Fibroblast of skin of right quadriceps (primary cell): Measurements from ENCODE around the gene SERINC5.
"Not testable (repeated sequence)": the region's sequence is repeated elsewhere in the genome, so short reads cannot be mapped to it uniquely, and the experiment has no call there.

Experiments
- DNase-seq: peaks from one replicate; pipeline ENCODE4 v3.0.0-alpha.2; 2013

The SERINC5 gene

GRCh38 chr5:80255811-80256712 lies at the start of gene SERINC5:
SERINC5 (minus strand) TSS chr5:80256048; CDS start chr5:80255922, 126 bp downstream.
- DNase-seq: peak; percentile 80

GRCh38 chr5:80302636-80303035 lies 46.8 kb upstream of the SERINC5 start:
- DNase-seq: no peak

- DNase-seq: not testable (repeated sequence)
Measured at GRCh38 chr5:80301342-80301741, 45.5 kb upstream of the SERINC5 start.

- DNase-seq: not testable (repeated sequence)
Measured at GRCh38 chr5:80300796-80301195, 44.9 kb upstream of the SERINC5 start.

GRCh38 chr5:80300125-80300524 lies 44.3 kb upstream of the SERINC5 start:
- no peak for DNase-seq

GRCh38 chr5:80299601-80300000 lies 43.8 kb upstream of the SERINC5 start:
- no peak for DNase-seq

- DNase-seq: no peak
Measured at GRCh38 chr5:80296121-80296520, 40.3 kb upstream of the SERINC5 start.

GRCh38 chr5:80291761-80292160 lies 35.9 kb upstream of the SERINC5 start:
- no peak for DNase-seq

- no peak for DNase-seq
Measured at GRCh38 chr5:80289320-80289719, 33.5 kb upstream of the SERINC5 start.

GRCh38 chr5:80288177-80288576 lies 32.3 kb upstream of the SERINC5 start:
- no peak for DNase-seq

GRCh38 chr5:80284720-80285119 lies 28.9 kb upstream of the SERINC5 start:
- DNase-seq: no peak

GRCh38 chr5:80283360-80283759 lies 27.5 kb upstream of the SERINC5 start:
- DNase-seq: no peak

GRCh38 chr5:80282054-80282453 lies 26.2 kb upstream of the SERINC5 start:
- DNase-seq: no peak

- DNase-seq: no peak
Measured at GRCh38 chr5:80277191-80277590, 21.3 kb upstream of the SERINC5 start.

- DNase-seq: no peak
Measured at GRCh38 chr5:80276186-80276585, 20.3 kb upstream of the SERINC5 start.

GRCh38 chr5:80275347-80275746 lies 19.5 kb upstream of the SERINC5 start:
- peak; percentile 24 for DNase-seq

GRCh38 chr5:80270543-80270942 lies 14.7 kb upstream of the SERINC5 start:
- not testable (repeated sequence) for DNase-seq

GRCh38 chr5:80269991-80270438 lies 14.2 kb upstream of the SERINC5 start:
- no peak for DNase-seq

- no peak for DNase-seq
Measured at GRCh38 chr5:80268916-80269315, 13.1 kb upstream of the SERINC5 start.

- no peak for DNase-seq
Measured at GRCh38 chr5:80266566-80266965, 10.7 kb upstream of the SERINC5 start.

GRCh38 chr5:80260461-80260860 lies 4.6 kb upstream of the SERINC5 start:
- no peak for DNase-seq

GRCh38 chr5:80259511-80260203 lies 3.8 kb upstream of the SERINC5 start:
- DNase-seq: no peak

- peak; percentile 45 for DNase-seq
Measured at GRCh38 chr5:80255431-80255810, 427 bp downstream of the SERINC5 start.
